ENCODE results near the gene VWA7. TPM values are rescaled to one million over a fixed set of nuclear protein-coding genes. Genes with fewer than 3 reads are reported as not detected.

Gene VWA7
- total RNA-seq, 1 donor from 2014 or later = 0.26 TPM

DNA sequence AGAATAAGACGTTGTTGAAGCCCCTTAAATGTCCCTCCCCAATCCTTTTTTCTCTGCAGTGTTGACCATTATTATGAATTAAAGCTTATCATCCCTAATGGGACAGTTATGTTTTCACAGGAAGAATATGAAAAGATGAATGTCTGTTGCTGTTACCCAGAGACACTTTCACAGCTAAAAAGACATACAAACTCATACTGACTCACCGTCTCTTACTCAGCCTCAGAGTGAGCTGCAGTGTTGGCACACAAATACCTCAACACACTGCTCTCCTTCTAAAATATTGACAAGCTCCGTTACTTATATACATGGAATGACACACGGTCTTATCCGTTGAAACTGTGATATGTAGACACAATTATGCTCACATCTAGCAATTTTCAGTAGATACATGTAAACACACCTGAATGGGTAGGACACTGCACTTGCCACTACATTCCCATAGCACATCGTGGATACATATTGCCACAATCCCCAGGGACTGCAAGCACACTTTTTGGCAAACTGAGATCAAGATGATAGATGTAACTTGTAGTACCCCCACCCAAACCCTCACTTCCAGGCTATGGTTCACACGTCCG is 24.3 kb downstream of the VWA7 start:
- TF ChIP-seq, protein P1, sequence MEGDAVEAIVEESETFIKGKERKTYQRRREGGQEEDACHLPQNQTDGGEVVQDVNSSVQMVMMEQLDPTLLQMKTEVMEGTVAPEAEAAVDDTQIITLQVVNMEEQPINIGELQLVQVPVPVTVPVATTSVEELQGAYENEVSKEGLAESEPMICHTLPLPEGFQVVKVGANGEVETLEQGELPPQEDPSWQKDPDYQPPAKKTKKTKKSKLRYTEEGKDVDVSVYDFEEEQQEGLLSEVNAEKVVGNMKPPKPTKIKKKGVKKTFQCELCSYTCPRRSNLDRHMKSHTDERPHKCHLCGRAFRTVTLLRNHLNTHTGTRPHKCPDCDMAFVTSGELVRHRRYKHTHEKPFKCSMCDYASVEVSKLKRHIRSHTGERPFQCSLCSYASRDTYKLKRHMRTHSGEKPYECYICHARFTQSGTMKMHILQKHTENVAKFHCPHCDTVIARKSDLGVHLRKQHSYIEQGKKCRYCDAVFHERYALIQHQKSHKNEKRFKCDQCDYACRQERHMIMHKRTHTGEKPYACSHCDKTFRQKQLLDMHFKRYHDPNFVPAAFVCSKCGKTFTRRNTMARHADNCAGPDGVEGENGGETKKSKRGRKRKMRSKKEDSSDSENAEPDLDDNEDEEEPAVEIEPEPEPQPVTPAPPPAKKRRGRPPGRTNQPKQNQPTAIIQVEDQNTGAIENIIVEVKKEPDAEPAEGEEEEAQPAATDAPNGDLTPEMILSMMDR (IDR thresholded peaks at IDR 0.05; ENCODE audit: insufficient read depth, low read length, severe bottlenecking) = no peak
- no peak for FAIRE-seq
- Histone ChIP-seq H3K4me3 (ENCODE audit: low read depth, low read length) (no peak overlapping the region), H3K36me3 (ENCODE audit: control insufficient read depth, insufficient read depth, low read length) (no peaks in the 10 kb centered on the region), H3K27me3 (ENCODE audit: control insufficient read depth, insufficient read depth, low read length) (no peaks in the 10 kb centered on the region)
- DNase-seq (ENCODE audit: low read depth) = peak; percentile 83

- DNase-seq (ENCODE audit: low read depth) (no peak), FAIRE-seq (no peak)
- no peaks in the 10 kb centered on the region for H3K27me3 ChIP-seq (ENCODE audit: control insufficient read depth, insufficient read depth, low read length)
- peaks cover 2% of the 10 kb centered on the region for H3K36me3 ChIP-seq (ENCODE audit: control insufficient read depth, insufficient read depth, low read length)
- TF ChIP-seq, protein P1 (IDR thresholded peaks at IDR 0.05; ENCODE audit: insufficient read depth, low read length, severe bottlenecking) = no peak
- no peak overlapping the region for H3K4me3 ChIP-seq (ENCODE audit: low read depth, low read length)
Observed at GRCh38 chr6:31750411-31751022, 26.6 kb downstream of the VWA7 start.

GRCh38 chr6:31749301-31750036 is 27.7 kb downstream of the VWA7 start:
- FAIRE-seq = no peak

GRCh38 chr6:31744422-31744821 is 32.7 kb downstream of the VWA7 start:
- FAIRE-seq (no peak), DNase-seq (ENCODE audit: low read depth) (no peak)
- TF ChIP-seq, protein P1 (IDR thresholded peaks at IDR 0.05; ENCODE audit: insufficient read depth, low read length, severe bottlenecking) = no peak
- H3K27me3 ChIP-seq (ENCODE audit: control insufficient read depth, insufficient read depth, low read length) = no peaks in the 10 kb centered on the region
- H3K4me3 ChIP-seq (ENCODE audit: low read depth, low read length) = no peak overlapping the region
- peaks cover 5% of the 10 kb centered on the region for H3K36me3 ChIP-seq (ENCODE audit: control insufficient read depth, insufficient read depth, low read length)

More at GRCh38 chr6:31749301-31750036, 27.7 kb downstream of the VWA7 start:
- Histone ChIP-seq H3K36me3 (ENCODE audit: control insufficient read depth, insufficient read depth, low read length) (peaks cover 2% of the 10 kb centered on the region), H3K4me3 (ENCODE audit: low read depth, low read length) (no peak overlapping the region), H3K27me3 (ENCODE audit: control insufficient read depth, insufficient read depth, low read length) (no peaks in the 10 kb centered on the region)
- DNase-seq (ENCODE audit: low read depth) = no peak
- TF ChIP-seq, protein P1 (IDR thresholded peaks at IDR 0.05; ENCODE audit: insufficient read depth, low read length, severe bottlenecking) = no peak

GRCh38 chr6:31742894-31743293 is 34.2 kb downstream of the VWA7 start:
- Histone ChIP-seq H3K27me3 (ENCODE audit: control insufficient read depth, insufficient read depth, low read length) (no peaks in the 10 kb centered on the region), H3K36me3 (ENCODE audit: control insufficient read depth, insufficient read depth, low read length) (peaks cover 5% of the 10 kb centered on the region), H3K4me3 (ENCODE audit: low read depth, low read length) (no peak overlapping the region)
- FAIRE-seq (no peak), DNase-seq (ENCODE audit: low read depth) (no peak)
- TF ChIP-seq, protein P1 (IDR thresholded peaks at IDR 0.05; ENCODE audit: insufficient read depth, low read length, severe bottlenecking) = no peak

Measured in bronchial epithelial cell (primary cell).